ENCODE measurements around the gene SHANK1. TPM values are rescaled to one million over a fixed set of nuclear protein-coding genes. Genes with fewer than 3 reads are reported as not detected.

SHANK1 gene
- total RNA-seq, 6 experiments from 2014 or later, result 0.07 to 0.62 (median 0.25) TPM; not detected in 2

- TF ChIP-seq CTCF (IDR thresholded peaks at IDR 0.05), result no peak
- TF ChIP-seq POLR2A (IDR thresholded peaks at IDR 0.05), result no peak
- Histone ChIP-seq H3K4me1 (no peaks in the 10 kb centered on the region), H3K4me3 (no peak overlapping the region), H3K36me3 (no peaks in the 10 kb centered on the region), H3K27me3 (no peaks in the 10 kb centered on the region), H3K27ac (no peak overlapping the region), H3K9me3 (no peaks in the 10 kb centered on the region)
- 55% methylated on average over 2 of the region's 2 CpGs for WGBS (ENCODE audit: insufficient coverage, low coverage, low lambda C conversion rate, missing lambda C conversion rate)
- intact Hi-C loops (cut with DNase I), result no loop called here
- ATAC-seq (no peak), DNase-seq (no peak)
Measured at GRCh38 chr19:50640368-50640767, 79.2 kb downstream of the SHANK1 start.

GRCh38 chr19:50639121-50640112 lies 80.2 kb downstream of the SHANK1 start, which contains the start of gene SYT3:
Gene SYT3 (minus strand): TSS chr19:50639881. CDS start chr19:50637411, 2,470 bp downstream.
- Histone ChIP-seq H3K27ac (no peak within 1 kb of the TSS), H3K4me3 (peak within 1 kb of the TSS in 1 of 3 donors; percentile 24), H3K27me3 (no peaks in the 10 kb centered on the region), H3K36me3 (no peaks in the 10 kb centered on the region), H3K9me3 (no peaks in the 10 kb centered on the region), H3K4me1 (no peaks in the 10 kb centered on the region)
- intact Hi-C loops (cut with DNase I), result no loop called here
- WGBS (ENCODE audit: insufficient coverage, low coverage, low lambda C conversion rate, missing lambda C conversion rate), result 3% methylated on average over 34 of the region's 76 CpGs
- ATAC-seq, result peak in 3 of 4 donors; percentile 45 to 55 (median 47)
- no peak for TF ChIP-seq CTCF (IDR thresholded peaks at IDR 0.05)
- TF ChIP-seq POLR2A (IDR thresholded peaks at IDR 0.05), result no peak
- DNase-seq, result no peak

GRCh38 chr19:50638600-50638999 lies 81.0 kb downstream of the SHANK1 start:
- WGBS (ENCODE audit: insufficient coverage, low coverage, low lambda C conversion rate, missing lambda C conversion rate), result 19% methylated on average over 9 of the region's 10 CpGs
- intact Hi-C loops (cut with DNase I), result no loop called here

More at GRCh38 chr19:50638600-50638999, 81.0 kb downstream of the SHANK1 start:
- H3K27ac ChIP-seq, result no peak overlapping the region
- DNase-seq, result no peak
- no peak for ATAC-seq
- H3K4me3 ChIP-seq, result no peak overlapping the region
- H3K9me3 ChIP-seq, result peaks cover 0 to 4% (median 0%) of the 10 kb centered on the region in 4 donors
- H3K4me1 ChIP-seq, result no peaks in the 10 kb centered on the region
- TF ChIP-seq POLR2A (IDR thresholded peaks at IDR 0.05) (no peak), CTCF (IDR thresholded peaks at IDR 0.05) (no peak)
- H3K36me3 ChIP-seq, result no peaks in the 10 kb centered on the region
- H3K27me3 ChIP-seq, result no peaks in the 10 kb centered on the region
